ENCODE measurements around the gene SMYD5. TPM values are rescaled to one million over a fixed set of nuclear protein-coding genes. Genes with fewer than 3 reads are reported as not detected.
A peak's percentile ranks its signal among the peaks of the same experiment; 100 is the strongest.

The SMYD5 gene
- total RNA-seq, 1 donor from 2014 or later: 30.3 TPM

GRCh38 chr2:73203055-73203681 is 10.9 kb upstream of the SMYD5 start:
- peaks cover 83% of the 10 kb centered on the region for H3K27me3 Mint-ChIP-seq
- H3K9me3 Mint-ChIP-seq: no peaks in the 10 kb centered on the region
- no peak for DNase-seq (ENCODE audit: extremely low spot score, unreplicated experiment)
- peaks cover 5% of the 10 kb centered on the region for H3K36me3 Mint-ChIP-seq
- peaks cover 5% of the 10 kb centered on the region for H3K4me1 Mint-ChIP-seq (ENCODE audit: unreplicated experiment)
- no peak for TF ChIP-seq CTCF (conservative IDR thresholded peaks at IDR 0.05)
- H3K27ac Mint-ChIP-seq: no peak overlapping the region
- H3K4me3 Mint-ChIP-seq: peak overlapping the region; percentile 60

GRCh38 chr2:73205611-73206010 is 8.4 kb upstream of the SMYD5 start:
- Mint-ChIP-seq H3K4me3 (no peak overlapping the region), H3K4me1 (ENCODE audit: unreplicated experiment) (peaks cover 5% of the 10 kb centered on the region), H3K27me3 (peaks cover 79% of the 10 kb centered on the region), H3K36me3 (peaks cover 5% of the 10 kb centered on the region), H3K27ac (no peak overlapping the region), H3K9me3 (no peaks in the 10 kb centered on the region)
- TF ChIP-seq CTCF (conservative IDR thresholded peaks at IDR 0.05): no peak
- DNase-seq (ENCODE audit: extremely low spot score, unreplicated experiment): no peak

GRCh38 chr2:73208258-73208657 is 5.8 kb upstream of the SMYD5 start:
- Mint-ChIP-seq H3K27ac (no peak overlapping the region), H3K4me3 (no peak overlapping the region), H3K4me1 (ENCODE audit: unreplicated experiment) (peaks cover 4% of the 10 kb centered on the region), H3K9me3 (no peaks in the 10 kb centered on the region), H3K36me3 (no peaks in the 10 kb centered on the region), H3K27me3 (peaks cover 63% of the 10 kb centered on the region)
- no peak for DNase-seq (ENCODE audit: extremely low spot score, unreplicated experiment)
- no peak for TF ChIP-seq CTCF (conservative IDR thresholded peaks at IDR 0.05)

- Mint-ChIP-seq H3K9me3 (no peaks in the 10 kb centered on the region), H3K4me3 (no peak overlapping the region), H3K36me3 (no peaks in the 10 kb centered on the region), H3K27ac (no peak overlapping the region), H3K4me1 (ENCODE audit: unreplicated experiment) (peaks cover 16% of the 10 kb centered on the region), H3K27me3 (peaks cover 47% of the 10 kb centered on the region)
- no peak for DNase-seq (ENCODE audit: extremely low spot score, unreplicated experiment)
- no peak for TF ChIP-seq CTCF (conservative IDR thresholded peaks at IDR 0.05)
These were observed 4.0 kb upstream of the SMYD5 start for GRCh38 chr2:73210019-73210418.

GRCh38 chr2:73210696-73211095 is 3.3 kb upstream of the SMYD5 start:
- H3K36me3 Mint-ChIP-seq: no peaks in the 10 kb centered on the region
- no peak for DNase-seq (ENCODE audit: extremely low spot score, unreplicated experiment)
- peaks cover 41% of the 10 kb centered on the region for H3K27me3 Mint-ChIP-seq
- no peaks in the 10 kb centered on the region for H3K9me3 Mint-ChIP-seq
- no peak overlapping the region for H3K27ac Mint-ChIP-seq
- no peak for TF ChIP-seq CTCF (conservative IDR thresholded peaks at IDR 0.05)
- peaks cover 22% of the 10 kb centered on the region for H3K4me1 Mint-ChIP-seq (ENCODE audit: unreplicated experiment)
- H3K4me3 Mint-ChIP-seq: no peak overlapping the region

- no peak for TF ChIP-seq CTCF (conservative IDR thresholded peaks at IDR 0.05)
- Mint-ChIP-seq H3K4me3 (no peak overlapping the region), H3K36me3 (no peaks in the 10 kb centered on the region), H3K9me3 (no peaks in the 10 kb centered on the region), H3K27me3 (peaks cover 32% of the 10 kb centered on the region), H3K4me1 (ENCODE audit: unreplicated experiment) (peaks cover 24% of the 10 kb centered on the region), H3K27ac (no peak overlapping the region)
- no peak for DNase-seq (ENCODE audit: extremely low spot score, unreplicated experiment)
These were observed 2.0 kb upstream of the SMYD5 start for GRCh38 chr2:73212098-73212447.

Measured in type B pancreatic cell (in vitro differentiated cells).